Stimulated activated CD4-positive, alpha-beta T cell treated with anti-CD3 and anti-CD28 coated beads, Interleukin-4, amount 100 ng/mL, for 1 hour (primary cell): ENCODE measurements around the gene CLASP1.
"Not testable (repeated sequence)": the region's sequence is repeated elsewhere in the genome, so short reads cannot be mapped to it uniquely, and the experiment has no call there.

Experiments used
- DNase-seq: peaks from one replicate; pipeline ENCODE4 v3.0.0-alpha.2; 2020

Gene CLASP1

GRCh38 chr2:121501031-121501430 lies 148.2 kb downstream of the CLASP1 start:
- no peak for DNase-seq

- no peak for DNase-seq
These were observed 150.5 kb downstream of the CLASP1 start for GRCh38 chr2:121498731-121499130.

GRCh38 chr2:121492409-121492808 lies 156.9 kb downstream of the CLASP1 start:
- DNase-seq: no peak

GRCh38 chr2:121491518-121491917 lies 157.7 kb downstream of the CLASP1 start:
- no peak for DNase-seq

GRCh38 chr2:121490584-121491133 lies 158.6 kb downstream of the CLASP1 start:
- no peak for DNase-seq

GRCh38 chr2:121489911-121490583 lies 159.2 kb downstream of the CLASP1 start:
- no peak for DNase-seq

- DNase-seq: no peak
These were observed 160.0 kb downstream of the CLASP1 start for GRCh38 chr2:121489284-121489683.

- DNase-seq: no peak
These were observed 163.0 kb downstream of the CLASP1 start for GRCh38 chr2:121486191-121486790.

GRCh38 chr2:121485039-121485438 lies 164.2 kb downstream of the CLASP1 start:
- DNase-seq: no peak

- no peak for DNase-seq
These were observed 165.4 kb downstream of the CLASP1 start for GRCh38 chr2:121483846-121484245.

- no peak for DNase-seq
These were observed 166.2 kb downstream of the CLASP1 start for GRCh38 chr2:121483021-121483420.

GRCh38 chr2:121480826-121481225 lies 168.4 kb downstream of the CLASP1 start:
- no peak for DNase-seq

- DNase-seq: no peak
These were observed 169.3 kb downstream of the CLASP1 start for GRCh38 chr2:121479882-121480522.

- DNase-seq: no peak
These were observed 170.1 kb downstream of the CLASP1 start for GRCh38 chr2:121478996-121479745.

GRCh38 chr2:121478358-121478995 lies 170.8 kb downstream of the CLASP1 start:
- not testable (repeated sequence) for DNase-seq

- no peak for DNase-seq
These were observed 172.6 kb downstream of the CLASP1 start for GRCh38 chr2:121476684-121477083.

- no peak for DNase-seq
These were observed 173.3 kb downstream of the CLASP1 start for GRCh38 chr2:121475811-121476571.

- no peak for DNase-seq
These were observed 175.8 kb downstream of the CLASP1 start for GRCh38 chr2:121473512-121473911.

GRCh38 chr2:121472470-121472993 lies 176.7 kb downstream of the CLASP1 start:
- DNase-seq: no peak

- no peak for DNase-seq
These were observed 177.5 kb downstream of the CLASP1 start for GRCh38 chr2:121471532-121472469.
